H1 (cell line): ENCODE results near the gene ZPBP. TPM values are rescaled to one million over a fixed set of nuclear protein-coding genes. Genes with fewer than 3 reads are reported as not detected.

ENCODE experiments used
- CTCF ChIA-PET: fragments of 300-600 bp; sonication (Branson Sonifier 250); formaldehyde crosslinking; loops from one replicate; lab custom pipeline; 2021; ENCODE audit not compliant: partially characterized antibody; lab: Charles Lee
- POLR2A ChIA-PET: fragments of 300-600 bp; sonication (Branson Sonifier 250); formaldehyde crosslinking; loops from one replicate; lab custom pipeline; 2021; ENCODE audit warnings: inconsistent platforms; ENCODE audit not compliant: partially characterized antibody; lab: Charles Lee
- DNase-seq, 2 experiments: peaks; one replicate each; pipeline versions ENCODE4 v3.0.0 to v3.0.0-alpha.2; 2010 to 2022; ENCODE audit warnings: low spot score in 2 of 2, low read depth in 1 of 2, mixed read lengths in 1 of 2
- FAIRE-seq: peaks from 2 replicates; lab custom pipeline; 2011; peaks lifted over from hg19 to GRCh38; lab: Jason Lieb, UNC
- H2AFZ ChIP-seq: 2 replicates; pipeline ENCODE4 v1.8.1; 2012; ENCODE audit warnings: low read length, inconsistent platforms
- H2AK5ac ChIP-seq: 2 replicates; pipeline ENCODE4 v1.6.1; 2013; ENCODE audit warnings: low read depth, low read length
- H2BK120ac ChIP-seq: replicated peaks from 2 replicates; pipeline ENCODE3; 2013; ENCODE audit warnings: low read depth, low read length, inconsistent platforms
- H2BK12ac ChIP-seq: 2 replicates; pipeline ENCODE4 v1.6.1; 2013; ENCODE audit warnings: low read depth, low read length
- H2BK15ac ChIP-seq: 2 replicates; pipeline ENCODE4 v1.6.1; 2013; ENCODE audit warnings: low read length
- H2BK20ac ChIP-seq: 2 replicates; pipeline ENCODE4 v1.6.1; 2013; ENCODE audit warnings: low read length
- H2BK5ac ChIP-seq: 2 replicates; pipeline ENCODE4 v1.6.1; 2013; ENCODE audit warnings: low read depth, low read length
- H3K14ac ChIP-seq: 2 replicates; pipeline ENCODE4 v1.6.1; 2013; ENCODE audit warnings: inconsistent platforms; ENCODE audit not compliant: insufficient read length
- H3K18ac ChIP-seq: 2 replicates; pipeline ENCODE4 v1.6.1; 2013; ENCODE audit warnings: low read length; ENCODE audit errors: extremely low read depth
- H3K23ac ChIP-seq: 2 replicates; pipeline ENCODE4 v1.6.1; 2013; ENCODE audit warnings: inconsistent platforms; ENCODE audit not compliant: insufficient read length
- H3K23me2 ChIP-seq: 2 replicates; pipeline ENCODE4 v1.6.1; 2013; ENCODE audit warnings: low read depth, low read length
- H3K27ac ChIP-seq: 2 replicates; pipeline ENCODE4 v1.6.1; 2011; ENCODE audit warnings: low read depth, low read length, inconsistent platforms
- H3K27me3 ChIP-seq, 4 experiments: replicated peaks in 1 of 4; 1 replicate in 1 of 4; 2 replicates in 3 of 4; pipeline versions ENCODE4 v1.6.1 to v1.8.1; 2011 to 2013; ENCODE audit warnings: low read length in 3 of 4, mild to moderate bottlenecking in 3 of 4, inconsistent platforms in 2 of 4, mixed read lengths in 2 of 4, moderate library complexity in 1 of 4; ENCODE audit not compliant: control insufficient read depth in 3 of 4, insufficient read depth in 3 of 4; ENCODE audit errors: extremely low read depth in 1 of 4
- H3K36me3 ChIP-seq, 4 experiments: 2 replicates each; pipeline versions ENCODE4 v1.6.1 to v1.8.1; 2011 to 2013; ENCODE audit warnings: mild to moderate bottlenecking in 4 of 4, low read length in 3 of 4, moderate library complexity in 2 of 4, control low read depth in 1 of 4, inconsistent platforms in 1 of 4; ENCODE audit not compliant: insufficient read depth in 4 of 4, control insufficient read depth in 2 of 4
- H3K4ac ChIP-seq: replicated peaks from 2 replicates; pipeline ENCODE3; 2013; ENCODE audit warnings: low read length, low read depth, mixed read lengths, inconsistent platforms; ENCODE audit not compliant: insufficient read length
- H3K4me1 ChIP-seq, 4 experiments: replicated peaks in 1 of 4; 1 replicate in 1 of 4; 2 replicates in 3 of 4; pipeline versions ENCODE4 v1.6.1 to v1.8.1; 2011 to 2013; ENCODE audit warnings: low read length in 3 of 4, inconsistent platforms in 2 of 4, mixed read lengths in 1 of 4; ENCODE audit not compliant: insufficient read depth in 4 of 4, control insufficient read depth in 3 of 4
- H3K4me2 ChIP-seq, 2 experiments: 2 replicates each; pipeline versions ENCODE4 v1.6.1 to v1.8.1; 2011 to 2013; ENCODE audit warnings: low read depth in 2 of 2, low read length in 2 of 2, control low read depth in 1 of 2, inconsistent platforms in 1 of 2, mild to moderate bottlenecking in 1 of 2; ENCODE audit not compliant: insufficient read depth in 1 of 2
- H3K4me3 ChIP-seq, 4 experiments: fragments of 200-600, 300-600 bp in 1 of 4; sonication (generic), shearing (Covaris generic), sonication (Bioruptor Twin) in 1 of 4; 2 replicates each; pipeline versions ENCODE4 v1.5.1 to v1.8.1; 2011 to 2016; ENCODE audit warnings: low read length in 4 of 4, low read depth in 3 of 4, control low read depth in 2 of 4, inconsistent platforms in 2 of 4, mild to moderate bottlenecking in 2 of 4, mixed read lengths in 1 of 4, moderate library complexity in 1 of 4; ENCODE audit not compliant: insufficient read depth in 2 of 4; ENCODE audit errors: extremely low read depth in 1 of 4
- H3K56ac ChIP-seq: replicated peaks from 2 replicates; pipeline ENCODE3; 2013; ENCODE audit warnings: low read depth, mild to moderate bottlenecking, mixed read lengths, low read length, inconsistent platforms; ENCODE audit not compliant: insufficient read length
- H3K79me1 ChIP-seq: 2 replicates; pipeline ENCODE4 v1.6.1; 2013; ENCODE audit warnings: low read depth, low read length, control low read depth
- H3K79me2 ChIP-seq, 2 experiments: 2 replicates each; pipeline versions ENCODE4 v1.6.1 to v1.8.1; 2012 to 2013; ENCODE audit warnings: low read length in 2 of 2, mild to moderate bottlenecking in 2 of 2, inconsistent platforms in 1 of 2; ENCODE audit not compliant: insufficient read depth in 2 of 2, control insufficient read depth in 1 of 2
- H3K9ac ChIP-seq, 4 experiments: replicated peaks in 1 of 4; 1 replicate in 1 of 4; 2 replicates in 3 of 4; pipeline versions ENCODE4 v1.6.1 to v1.8.1; 2011 to 2013; ENCODE audit warnings: low read depth in 3 of 4, low read length in 3 of 4, control low read depth in 2 of 4, mild to moderate bottlenecking in 2 of 4, moderate library complexity in 2 of 4, inconsistent platforms in 1 of 4; ENCODE audit errors: extremely low read depth in 1 of 4
- H3K9me3 ChIP-seq, 2 experiments: 2 replicates each; pipeline versions ENCODE4 v1.6.1 to v1.8.1; 2012 to 2013; ENCODE audit warnings: mild to moderate bottlenecking in 2 of 2, moderate library complexity in 2 of 2, control low read depth in 1 of 2, inconsistent platforms in 1 of 2, low read depth in 1 of 2, low read length in 1 of 2, mixed read lengths in 1 of 2; ENCODE audit not compliant: insufficient read depth in 2 of 2
- H4K20me1 ChIP-seq, 2 experiments: replicated peaks in 1 of 2; 2 replicates each; pipeline versions ENCODE3 to v1.8.1; 2011 to 2013; ENCODE audit warnings: inconsistent platforms in 2 of 2, low read length in 2 of 2, mild to moderate bottlenecking in 1 of 2; ENCODE audit not compliant: insufficient read depth in 2 of 2, control insufficient read depth in 1 of 2
- H4K5ac ChIP-seq: 2 replicates; pipeline ENCODE4 v1.6.1; 2013; ENCODE audit warnings: low read length, low read depth, mixed read lengths, inconsistent platforms; ENCODE audit not compliant: insufficient read length
- H4K8ac ChIP-seq: 2 replicates; pipeline ENCODE4 v1.8.0; 2013; ENCODE audit warnings: mild to moderate bottlenecking, moderate library complexity, low read length, inconsistent platforms; ENCODE audit not compliant: insufficient read depth; ENCODE audit errors: extremely low read depth
- H4K91ac ChIP-seq: replicated peaks from 2 replicates; pipeline ENCODE3; 2013; ENCODE audit warnings: low read length, mixed read lengths, inconsistent platforms; ENCODE audit not compliant: insufficient read length
- ATF2 ChIP-seq: IDR thresholded peaks from 2 replicates; pipeline ENCODE4 v1.6.1; 2012; ENCODE audit warnings: low read length, inconsistent platforms
- CBX5 ChIP-seq: fragments of 300-800, 300-1000 bp; sonication (generic); IDR thresholded peaks from 2 replicates; pipeline ENCODE4 v1.7.1; 2016; ENCODE audit warnings: antibody characterized with exemption, low read length, low read depth
- GTF2F1 ChIP-seq: IDR thresholded peaks from 2 replicates; pipeline ENCODE4 v1.6.1; 2012; ENCODE audit warnings: low read depth, low read length, improper control_type of control experiment, borderline replicate concordance
- POLR2A ChIP-seq, 2 experiments: IDR thresholded peaks; 1 replicate in 1 of 2; 2 replicates in 1 of 2; pipeline ENCODE4 v1.6.1; 2011; ENCODE audit warnings: low read depth in 2 of 2, low read length in 2 of 2, mild to moderate bottlenecking in 2 of 2; ENCODE audit errors: control extremely low read depth in 1 of 2
- SP4 ChIP-seq: IDR thresholded peaks from 2 replicates; pipeline ENCODE4 v1.6.1; 2012; ENCODE audit warnings: low read length, inconsistent platforms
- TEAD4 ChIP-seq: IDR thresholded peaks from 2 replicates; pipeline ENCODE4 v1.6.1; 2012; ENCODE audit warnings: low read depth, low read length, inconsistent platforms, mixed read lengths
- WGBS, 2 experiments: shearing (Covaris generic) in 1 of 2; methylation state at CpG; one replicate each; pipeline versions ENCODE4 v1.1.6 to v1.1.7; 2013 to 2015; ENCODE audit warnings: low lambda C conversion rate in 2 of 2, mixed read lengths in 2 of 2, inconsistent platforms in 1 of 2, low coverage in 1 of 2, missing lambda C conversion rate in 1 of 2; ENCODE audit not compliant: insufficient replicate concordance in 2 of 2, insufficient coverage in 1 of 2, insufficient read length in 1 of 2; ENCODE audit errors: extremely low coverage in 1 of 2, missing lambda C conversion rate in 1 of 2; 5-methylcytosine and 5-hydroxymethylcytosine counted together
- polyA plus RNA-seq, 7 experiments: library from polyadenylated mRNA; depleted of rRNA in 3 of 7; stranded (reverse) in 5 of 7; unstranded in 2 of 7; fragments of >200 nt in 5 of 7; fragments of 200-250 nt in 2 of 7; gene quantifications; 1 replicate in 5 of 7; 2 replicates in 1 of 7; 4 replicates in 1 of 7; pipeline versions ENCODE4 v1.2.1 to v1.2.3, GENCODE V29; 2011 to 2013; ENCODE audit warnings: missing spikeins in 2 of 7, mixed read lengths in 2 of 7
- total RNA-seq: library from RNA; stranded (reverse); fragmentation: NEBNext Ultra II Directional; extraction: Animal tissue kit (Norgen Biotek cat#: 25700); gene quantifications from 2 replicates; pipeline ENCODE4 v1.2.1, GENCODE V29; 2021

ZPBP gene
- total and polyA plus RNA-seq, 2 of the 8 experiments (the other 6 are each of a cell fraction or from before 2014, with no cell fraction given) = not detected

DNA sequence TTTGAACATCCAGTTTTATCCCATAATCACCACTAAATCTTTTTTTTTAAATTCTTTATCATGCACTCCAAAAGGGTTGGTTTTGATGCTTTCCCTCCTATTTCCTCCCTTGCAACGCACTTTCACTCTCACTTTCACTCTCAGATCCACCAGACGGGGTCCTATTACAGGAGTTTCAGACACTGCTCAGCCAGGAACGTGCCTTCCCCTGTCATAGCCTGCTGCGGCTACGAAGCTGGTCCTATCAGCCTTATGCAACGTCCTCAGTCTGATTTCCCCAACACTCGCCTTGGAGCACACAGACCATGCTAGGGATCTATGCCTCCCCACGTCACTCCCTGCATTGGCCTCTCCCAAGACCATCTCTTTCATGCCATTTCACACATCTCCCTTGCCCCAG is 23.4 kb downstream of the ZPBP start:
- CTCF ChIA-PET = no interaction called here
- FAIRE-seq = no peak
- Histone ChIP-seq H2BK12ac (peak overlapping the region; percentile 40), H3K4me3 (peak overlapping the region in 2 of 4 experiments; percentile 19 to 43; a peak in 6 of 8 replicates), H2BK15ac (peak overlapping the region; percentile 63; the same call in 1 of the 2 replicates), H3K4me1 (peaks cover 3 to 15% (median 7%) of the 10 kb centered on the region in 4 experiments; a peak in 4 of 7 replicates), H3K23me2 (no peaks in the 10 kb centered on the region), H3K18ac (peak overlapping the region; percentile 79), H2BK5ac (peak overlapping the region; percentile 74), H2AFZ (peak overlapping the region; percentile 60), H2BK120ac (peak overlapping the region; percentile 97), H4K5ac (peak overlapping the region; percentile 18), H3K4ac (no peak overlapping the region), H3K23ac (no peak overlapping the region), H2AK5ac (peak overlapping the region; percentile 61; the same call in 1 of the 2 replicates), H3K79me1 (no peaks in the 10 kb centered on the region), H3K27ac (peak overlapping the region; percentile 84), H4K8ac (no peak overlapping the region; the same call in 1 of the 2 replicates), H3K79me2 (no peaks in the 10 kb centered on the region), H3K14ac (no peak overlapping the region), H3K9me3 (peaks cover 27 to 44% of the 10 kb centered on the region in 2 experiments), H3K56ac (no peak overlapping the region), H4K20me1 (no peaks in the 10 kb centered on the region), H3K36me3 (peaks cover 0 to 14% (median 3%) of the 10 kb centered on the region in 4 experiments; a peak in 2 of 8 replicates), H4K91ac (peak overlapping the region; percentile 91), H3K9ac (no peak overlapping the region), H2BK20ac (peak overlapping the region; percentile 96), H3K4me2 (peak overlapping the region; percentile 53 to 58; a peak in 3 of 4 replicates), H3K27me3 (no peaks in the 10 kb centered on the region)
- TF ChIP-seq TEAD4 (no peak), ATF2 (no peak), SP4 (no peak), CBX5 (no peak), GTF2F1 (no peak), POLR2A (IDR thresholded peaks at IDR 0.05; ENCODE audit: control extremely low read depth in 1 of 2, low read depth in 2 of 2, low read length in 2 of 2) (no peak)
- 81% methylated on average over 7 of the region's 8 CpGs; no CpG with 5 or more reads in 1 of the 2 experiments for WGBS, 2 experiments
- POLR2A ChIA-PET = interaction anchor here (0.6 to 2.2 kb wide), 2 partner anchors 11 to 280 kb away, joined by 3 to 4 read pairs; no protein-coding TSS in a partner anchor
- DNase-seq = no peak
